HCT116 (cell line): ENCODE results near the gene TARBP2. TPM values are rescaled to one million over a fixed set of nuclear protein-coding genes. Genes with fewer than 3 reads are reported as not detected.

ENCODE experiments used
- ATAC-seq: fragments of 200-7000 bp; cut with Tn5 transposase; 2 replicates; pipeline ENCODE4 v1.9.1; 2020; ENCODE audit warnings: mild to moderate bottlenecking, moderate library complexity
- BruUV-seq: library from RNA; stranded (reverse); fragments of 400-500 nt; replicated peaks from 2 replicates; lab custom pipeline; 2021; lab: Mats Ljungman, UMichigan
- CTCF ChIA-PET: fragments of 300-600 bp; sonication (Branson Sonifier 250); formaldehyde crosslinking; loops from one replicate; lab custom pipeline; 2021; ENCODE audit warnings: antibody characterized with exemption; lab: Charles Lee
- POLR2A ChIA-PET: fragments of 300-600, 350-600 bp; sonication (Branson Sonifier 250); formaldehyde crosslinking; loops from one replicate; lab custom pipeline; 2021; ENCODE audit warnings: antibody characterized with exemption; lab: Charles Lee
- RAD21 ChIA-PET, 2 experiments: fragments of 300-600 bp; sonication (Branson Sonifier 250); formaldehyde crosslinking; loops; one replicate each; lab custom pipeline; 2023; ENCODE audit warnings: low total read pairs in 2 of 2; ENCODE audit not compliant: uncharacterized antibody in 2 of 2, unreplicated experiment in 2 of 2, low non-redundant PET in 1 of 2; lab: Charles Lee
- DNase-seq: peaks from one replicate; pipeline ENCODE4 v3.0.0-alpha.2; 2010; ENCODE audit warnings: low read depth, low spot score
- H2AFZ ChIP-seq: fragments of 200-600 bp; shearing (Covaris generic), sonication (generic); 2 replicates; pipeline ENCODE4 v1.6.1; 2017; ENCODE audit warnings: low read depth, mixed run types, mixed read lengths, antibody characterized with exemption, low read length; ENCODE audit not compliant: poor library complexity, severe bottlenecking
- H3K27ac ChIP-seq: 2 replicates; pipeline ENCODE4 v1.5.1; 2012; ENCODE audit warnings: low read depth, low read length
- H3K27me3 ChIP-seq: fragments of 200-600 bp; sonication (generic); 2 replicates; pipeline ENCODE4 v1.6.1; 2016; ENCODE audit warnings: mixed run types, low read length, mixed read lengths; ENCODE audit not compliant: insufficient read depth
- H3K36me3 ChIP-seq, 2 experiments: fragments of 200-500 bp in 1 of 2; fragments of 200-600 bp in 1 of 2; sonication (Bioruptor generic) in 1 of 2; sonication (generic) in 1 of 2; 2 replicates each; pipeline versions ENCODE4 v1.5.1 to v1.6.1; 2014 to 2016; ENCODE audit warnings: low read length in 2 of 2, inconsistent platforms in 1 of 2, mixed read lengths in 1 of 2, mixed run types in 1 of 2; ENCODE audit not compliant: insufficient read depth in 2 of 2, control insufficient read depth in 1 of 2
- H3K4me1 ChIP-seq, 2 experiments: fragments of 200-600 bp in 1 of 2; sonication (generic) in 1 of 2; 2 replicates each; pipeline versions ENCODE4 v1.5.1 to v1.6.1; 2012 to 2017; ENCODE audit warnings: low read length in 2 of 2, inconsistent platforms in 1 of 2, mild to moderate bottlenecking in 1 of 2, mixed read lengths in 1 of 2, mixed run types in 1 of 2, moderate library complexity in 1 of 2; ENCODE audit not compliant: insufficient read depth in 2 of 2, control insufficient read depth in 1 of 2
- H3K4me2 ChIP-seq: fragments of 200-600 bp; sonication (generic); 2 replicates; pipeline ENCODE4 v1.6.1; 2017; ENCODE audit warnings: mixed run types, low read length, mixed read lengths
- H3K4me3 ChIP-seq, 2 experiments: fragments of 200-600 bp in 1 of 2; sonication (generic) in 1 of 2; replicated peaks in 1 of 2; 2 replicates each; pipeline ENCODE4 v1.5.1; 2011 to 2016; ENCODE audit warnings: low read length in 2 of 2, control low read depth in 1 of 2, low read depth in 1 of 2, mild to moderate bottlenecking in 1 of 2, mixed read lengths in 1 of 2, mixed run types in 1 of 2
- H3K79me2 ChIP-seq: fragments of 200-600 bp; sonication (generic); 2 replicates; pipeline ENCODE4 v1.6.1; 2017; ENCODE audit warnings: mild to moderate bottlenecking, mixed run types, low read length, moderate library complexity, mixed read lengths; ENCODE audit not compliant: insufficient read depth
- H3K9ac ChIP-seq: fragments of 200-600 bp; sonication (generic); 2 replicates; pipeline ENCODE4 v1.6.1; 2016; ENCODE audit warnings: low read length, mixed read lengths
- H3K9me2 ChIP-seq: fragments of 200-600 bp; sonication (generic), shearing (Covaris generic); 2 replicates; pipeline ENCODE4 v1.6.1; 2017; ENCODE audit warnings: mixed run types, mild to moderate bottlenecking, moderate library complexity; ENCODE audit not compliant: insufficient read depth
- H3K9me3 ChIP-seq, 2 experiments: fragments of 200-500 bp in 1 of 2; fragments of 200-600 bp in 1 of 2; sonication (Bioruptor generic) in 1 of 2; sonication (generic) in 1 of 2; 2 replicates each; pipeline ENCODE4 v1.6.1; 2014 to 2017; ENCODE audit warnings: low read length in 2 of 2, mixed read lengths in 2 of 2, inconsistent platforms in 1 of 2, low read depth in 1 of 2, mild to moderate bottlenecking in 1 of 2, mixed run types in 1 of 2, moderate library complexity in 1 of 2; ENCODE audit not compliant: control insufficient read depth in 1 of 2, insufficient read depth in 1 of 2
- H4K20me1 ChIP-seq: fragments of 200-600 bp; sonication (generic), shearing (Covaris generic); 2 replicates; pipeline ENCODE4 v1.6.1; 2017; ENCODE audit warnings: mixed run types, mild to moderate bottlenecking, moderate library complexity; ENCODE audit not compliant: insufficient read depth
- CBX3 ChIP-seq: IDR thresholded peaks from 2 replicates; pipeline ENCODE4 v1.6.1; 2012; ENCODE audit warnings: low read depth
- CEBPB ChIP-seq: IDR thresholded peaks from 2 replicates; pipeline ENCODE4 v1.6.1; 2012; ENCODE audit warnings: low read depth
- EGR1 ChIP-seq: IDR thresholded peaks from 2 replicates; pipeline ENCODE4 v1.6.1; 2012; ENCODE audit warnings: low read depth
- ELF1 ChIP-seq: IDR thresholded peaks from 2 replicates; pipeline ENCODE4 v1.6.1; 2012; ENCODE audit warnings: low read depth, borderline replicate concordance
- EZH2 ChIP-seq: fragments of 200-600 bp; sonication (generic); IDR thresholded peaks from 2 replicates; pipeline ENCODE4 v1.6.1; 2017; ENCODE audit warnings: antibody characterized with exemption, mixed run types
- EZH2phosphoT487 ChIP-seq: fragments of 200-600 bp; IDR thresholded peaks from 2 replicates; pipeline ENCODE4 v1.6.1; 2018; ENCODE audit warnings: antibody characterized with exemption, borderline replicate concordance
- JUND ChIP-seq: IDR thresholded peaks from 2 replicates; pipeline ENCODE4 v1.6.1; 2012
- POLR2A ChIP-seq: IDR thresholded peaks from 2 replicates; pipeline ENCODE4 v1.7.0; 2011; ENCODE audit warnings: borderline replicate concordance; ENCODE audit not compliant: insufficient read depth, insufficient read length; ENCODE audit errors: extremely low read depth
- POLR2AphosphoS5 ChIP-seq: IDR thresholded peaks from 2 replicates; pipeline ENCODE4 v1.6.1; 2011; ENCODE audit warnings: mild to moderate bottlenecking, low read depth, low read length, moderate library complexity
- RAD21 ChIP-seq: IDR thresholded peaks from 2 replicates; pipeline ENCODE4 v1.6.1; 2012; ENCODE audit warnings: low read depth, mild to moderate bottlenecking
- SIN3A ChIP-seq: IDR thresholded peaks from 2 replicates; pipeline ENCODE4 v1.6.1; 2012; ENCODE audit warnings: low read depth
- SRF ChIP-seq: IDR thresholded peaks from 2 replicates; pipeline ENCODE4 v1.6.1; 2012; ENCODE audit warnings: low read depth
- TCF7L2 ChIP-seq: IDR thresholded peaks from 2 replicates; pipeline ENCODE4 v1.7.0; 2011; ENCODE audit warnings: borderline replicate concordance, inconsistent platforms; ENCODE audit not compliant: insufficient read depth, insufficient read length; ENCODE audit errors: extremely low read depth
- YY1 ChIP-seq: IDR thresholded peaks from 2 replicates; pipeline ENCODE4 v1.6.1; 2011; ENCODE audit warnings: low read length, low read depth, moderate library complexity, mild to moderate bottlenecking; ENCODE audit not compliant: insufficient replicate concordance; ENCODE audit errors: extremely low read depth
- ZFX ChIP-seq: fragments of 450-650 bp; IDR thresholded peaks from 2 replicates; pipeline ENCODE4 v1.6.1; 2017
- ZNF274 ChIP-seq: fragments of 200-500 bp; sonication (Bioruptor generic); IDR thresholded peaks from 2 replicates; pipeline ENCODE4 v1.6.1; 2014; ENCODE audit warnings: mild to moderate bottlenecking, low read depth, low read length, inconsistent platforms
- intact Hi-C: fragments of 100-400 bp; cut with micrococcal nuclease; formaldehyde crosslinking; loops from 2 replicates; pipeline ENCODE4 v1.10.0; 2022
- total RNA-seq: library from RNA; stranded (reverse); gene quantifications from one replicate; pipeline ENCODE4 v1.2.1, GENCODE V29; 2021; ENCODE audit not compliant: unreplicated experiment
- TF ChIP-seq, protein P1 (sequence below): IDR thresholded peaks from 2 replicates; pipeline ENCODE4 v1.6.1; 2011; ENCODE audit warnings: mild to moderate bottlenecking, low read length, moderate library complexity; ENCODE audit not compliant: insufficient replicate concordance; ENCODE audit errors: extremely low read depth
- TF ChIP-seq, protein P2 (sequence below): IDR thresholded peaks from 2 replicates; pipeline ENCODE4 v1.6.1; 2012
- TF ChIP-seq, protein P3 (sequence below): IDR thresholded peaks from 2 replicates; pipeline ENCODE4 v1.6.1; 2012
- TF ChIP-seq, protein P4 (sequence below): IDR thresholded peaks from 2 replicates; pipeline ENCODE4 v1.6.1; 2012; ENCODE audit warnings: low read depth

Gene TARBP2
- total RNA-seq, 1 experiment from 2014 or later, result 40.1 TPM

DNA sequence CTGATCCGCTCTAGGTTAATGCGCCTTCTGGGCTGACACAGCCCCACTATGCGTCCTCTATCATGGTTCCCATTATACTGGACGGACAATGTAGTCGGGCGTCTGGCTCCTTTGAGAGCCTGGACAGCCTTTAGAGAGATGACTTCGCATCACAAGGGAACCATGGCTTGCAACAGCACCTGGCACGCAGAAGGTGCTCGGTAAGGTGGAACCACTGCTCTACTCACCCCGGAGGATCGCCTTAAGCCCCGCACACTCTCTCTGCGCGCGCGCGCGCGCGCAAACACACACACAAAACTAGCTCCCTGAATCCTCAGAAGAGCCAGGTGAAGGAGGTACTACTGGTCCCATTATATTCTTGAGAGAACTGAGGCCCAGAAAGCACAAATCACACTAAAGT is 8.9 kb upstream of the TARBP2 start:
- CTCF ChIA-PET, result interaction anchor here (1.2 kb wide), 1 partner anchor 140 kb away, joined by 3 read pairs; no protein-coding TSS in a partner anchor
- peaks cover 0 to 5% of the 10 kb centered on the region in 2 experiments; a peak in 1 of 4 replicates for H3K36me3 ChIP-seq
- intact Hi-C loops, result no loop called here
- no peaks in the 10 kb centered on the region for H3K27me3 ChIP-seq
- H3K79me2 ChIP-seq, result no peaks in the 10 kb centered on the region
- no peaks in the 10 kb centered on the region for H3K9me3 ChIP-seq
- RAD21 ChIA-PET, result no interaction called here
- TF ChIP-seq ZFX, result no peak
- no peak for TF ChIP-seq EZH2
- TF ChIP-seq, protein P1, sequence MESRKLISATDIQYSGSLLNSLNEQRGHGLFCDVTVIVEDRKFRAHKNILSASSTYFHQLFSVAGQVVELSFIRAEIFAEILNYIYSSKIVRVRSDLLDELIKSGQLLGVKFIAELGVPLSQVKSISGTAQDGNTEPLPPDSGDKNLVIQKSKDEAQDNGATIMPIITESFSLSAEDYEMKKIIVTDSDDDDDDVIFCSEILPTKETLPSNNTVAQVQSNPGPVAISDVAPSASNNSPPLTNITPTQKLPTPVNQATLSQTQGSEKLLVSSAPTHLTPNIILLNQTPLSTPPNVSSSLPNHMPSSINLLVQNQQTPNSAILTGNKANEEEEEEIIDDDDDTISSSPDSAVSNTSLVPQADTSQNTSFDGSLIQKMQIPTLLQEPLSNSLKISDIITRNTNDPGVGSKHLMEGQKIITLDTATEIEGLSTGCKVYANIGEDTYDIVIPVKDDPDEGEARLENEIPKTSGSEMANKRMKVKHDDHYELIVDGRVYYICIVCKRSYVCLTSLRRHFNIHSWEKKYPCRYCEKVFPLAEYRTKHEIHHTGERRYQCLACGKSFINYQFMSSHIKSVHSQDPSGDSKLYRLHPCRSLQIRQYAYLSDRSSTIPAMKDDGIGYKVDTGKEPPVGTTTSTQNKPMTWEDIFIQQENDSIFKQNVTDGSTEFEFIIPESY, result no peak
- TF ChIP-seq EZH2phosphoT487, result no peak
- TF ChIP-seq CEBPB, result no peak
- no peak for TF ChIP-seq SRF
- TF ChIP-seq TCF7L2, result no peak
- TF ChIP-seq POLR2AphosphoS5, result no peak
- no peak for TF ChIP-seq ZNF274
- TF ChIP-seq POLR2A, result no peak
- TF ChIP-seq CBX3, result no peak
- TF ChIP-seq, protein P2, sequence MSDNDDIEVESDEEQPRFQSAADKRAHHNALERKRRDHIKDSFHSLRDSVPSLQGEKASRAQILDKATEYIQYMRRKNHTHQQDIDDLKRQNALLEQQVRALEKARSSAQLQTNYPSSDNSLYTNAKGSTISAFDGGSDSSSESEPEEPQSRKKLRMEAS, result no peak
- no peak for TF ChIP-seq JUND
- no peak for TF ChIP-seq SIN3A
- TF ChIP-seq EGR1, result no peak
- TF ChIP-seq ELF1, result no peak
- TF ChIP-seq YY1, result no peak
- no peak for TF ChIP-seq RAD21
- TF ChIP-seq, protein P3, sequence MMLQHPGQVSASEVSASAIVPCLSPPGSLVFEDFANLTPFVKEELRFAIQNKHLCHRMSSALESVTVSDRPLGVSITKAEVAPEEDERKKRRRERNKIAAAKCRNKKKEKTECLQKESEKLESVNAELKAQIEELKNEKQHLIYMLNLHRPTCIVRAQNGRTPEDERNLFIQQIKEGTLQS, result no peak
- TF ChIP-seq, protein P4, sequence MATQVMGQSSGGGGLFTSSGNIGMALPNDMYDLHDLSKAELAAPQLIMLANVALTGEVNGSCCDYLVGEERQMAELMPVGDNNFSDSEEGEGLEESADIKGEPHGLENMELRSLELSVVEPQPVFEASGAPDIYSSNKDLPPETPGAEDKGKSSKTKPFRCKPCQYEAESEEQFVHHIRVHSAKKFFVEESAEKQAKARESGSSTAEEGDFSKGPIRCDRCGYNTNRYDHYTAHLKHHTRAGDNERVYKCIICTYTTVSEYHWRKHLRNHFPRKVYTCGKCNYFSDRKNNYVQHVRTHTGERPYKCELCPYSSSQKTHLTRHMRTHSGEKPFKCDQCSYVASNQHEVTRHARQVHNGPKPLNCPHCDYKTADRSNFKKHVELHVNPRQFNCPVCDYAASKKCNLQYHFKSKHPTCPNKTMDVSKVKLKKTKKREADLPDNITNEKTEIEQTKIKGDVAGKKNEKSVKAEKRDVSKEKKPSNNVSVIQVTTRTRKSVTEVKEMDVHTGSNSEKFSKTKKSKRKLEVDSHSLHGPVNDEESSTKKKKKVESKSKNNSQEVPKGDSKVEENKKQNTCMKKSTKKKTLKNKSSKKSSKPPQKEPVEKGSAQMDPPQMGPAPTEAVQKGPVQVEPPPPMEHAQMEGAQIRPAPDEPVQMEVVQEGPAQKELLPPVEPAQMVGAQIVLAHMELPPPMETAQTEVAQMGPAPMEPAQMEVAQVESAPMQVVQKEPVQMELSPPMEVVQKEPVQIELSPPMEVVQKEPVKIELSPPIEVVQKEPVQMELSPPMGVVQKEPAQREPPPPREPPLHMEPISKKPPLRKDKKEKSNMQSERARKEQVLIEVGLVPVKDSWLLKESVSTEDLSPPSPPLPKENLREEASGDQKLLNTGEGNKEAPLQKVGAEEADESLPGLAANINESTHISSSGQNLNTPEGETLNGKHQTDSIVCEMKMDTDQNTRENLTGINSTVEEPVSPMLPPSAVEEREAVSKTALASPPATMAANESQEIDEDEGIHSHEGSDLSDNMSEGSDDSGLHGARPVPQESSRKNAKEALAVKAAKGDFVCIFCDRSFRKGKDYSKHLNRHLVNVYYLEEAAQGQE, result no peak
- no peak for DNase-seq
- POLR2A ChIA-PET, result interaction anchor here (1.2 to 1.4 kb wide), 2 partner anchors 8 to 9 kb away, joined by 4 to 5 read pairs; no protein-coding TSS in a partner anchor
- peak overlapping the region; percentile 89 for H3K4me2 ChIP-seq
- 0 out of 4 replicates have a peak overlapping the region, but pooled peaks of 1 of the 2 experiments have one; percentile 59 for H3K4me3 ChIP-seq
- H3K27ac ChIP-seq, result no peak overlapping the region
- peak overlapping the region; percentile 56; the same call in 1 of the 2 replicates for H3K9ac ChIP-seq
- H3K4me1 ChIP-seq, result peaks cover 14 to 28% of the 10 kb centered on the region in 2 experiments
- no peak overlapping the region for H2AFZ ChIP-seq
- H3K9me2 ChIP-seq, result no peaks in the 10 kb centered on the region
- BruUV-seq, result no TSS peak
- no peaks in the 10 kb centered on the region for H4K20me1 ChIP-seq
- ATAC-seq, result no peak
